AG04450 (cell line): ENCODE results near the gene MCM5. TPM values are rescaled to one million over a fixed set of nuclear protein-coding genes. Genes with fewer than 3 reads are reported as not detected.

ENCODE experiments used
- CTCF ChIA-PET: fragments of 300-600, 350-600 bp; formaldehyde crosslinking; extraction: SDS; loops from one replicate; lab custom pipeline; 2022; ENCODE audit warnings: antibody characterized with exemption, inconsistent platforms; lab: Charles Lee
- POLR2A ChIA-PET: fragments of 350-600 bp; formaldehyde crosslinking; extraction: SDS; loops from one replicate; lab custom pipeline; 2021; ENCODE audit warnings: antibody characterized with exemption, inconsistent platforms; lab: Yijun Ruan, JAX
- DNase-seq: peaks from one replicate; pipeline ENCODE4 v3.0.0-alpha.2; 2011; ENCODE audit warnings: low read depth, low spot score
- H3K27ac ChIP-seq: one replicate; pipeline ENCODE4 v1.5.1; 2012; ENCODE audit warnings: low read depth, low read length, control low read depth
- H3K27me3 ChIP-seq: one replicate; pipeline ENCODE4 v1.6.0; 2012; ENCODE audit warnings: low read length; ENCODE audit not compliant: control insufficient read depth, insufficient read depth
- H3K4me3 ChIP-seq: 2 replicates; pipeline ENCODE4 v1.5.1; 2011; ENCODE audit warnings: mild to moderate bottlenecking, low read depth, low read length, control low read depth
- H3K9me3 ChIP-seq: 2 replicates; pipeline ENCODE4 v1.5.1; 2012; ENCODE audit warnings: low read length; ENCODE audit not compliant: control insufficient read depth, insufficient read depth
- polyA plus RNA-seq: library from polyadenylated mRNA; depleted of rRNA; stranded (reverse); fragments of >200 nt; gene quantifications from 2 replicates; pipeline ENCODE4 v1.2.3, GENCODE V29; 2011
- TF ChIP-seq, protein P1 (sequence below): IDR thresholded peaks from 2 replicates; pipeline ENCODE4 v1.5.1; 2011; ENCODE audit warnings: low read depth, low read length, control low read depth, inconsistent platforms

MCM5 gene
- polyA plus RNA-seq, 1 experiment: 12.0 TPM

DNA sequence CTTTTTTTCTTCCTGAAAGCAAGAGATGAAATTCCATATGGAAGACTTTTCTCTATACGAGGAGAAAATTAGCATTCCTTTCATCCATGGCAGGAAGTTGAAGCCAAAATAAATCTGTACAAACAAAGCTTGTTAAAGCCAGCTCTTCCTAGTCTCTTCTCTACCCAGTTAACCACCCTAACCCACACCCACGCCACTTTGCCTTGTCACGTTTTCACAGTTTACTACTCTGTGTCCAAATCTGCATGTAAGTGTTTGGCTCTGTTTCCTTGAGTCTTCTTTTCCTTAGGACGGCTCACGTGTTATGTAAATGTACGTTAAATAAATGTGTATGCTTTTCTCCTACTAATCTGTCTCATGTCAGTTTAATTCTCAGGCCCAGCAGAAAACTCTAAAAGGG lies 26.2 kb upstream of the MCM5 start:
- TF ChIP-seq, protein P1, sequence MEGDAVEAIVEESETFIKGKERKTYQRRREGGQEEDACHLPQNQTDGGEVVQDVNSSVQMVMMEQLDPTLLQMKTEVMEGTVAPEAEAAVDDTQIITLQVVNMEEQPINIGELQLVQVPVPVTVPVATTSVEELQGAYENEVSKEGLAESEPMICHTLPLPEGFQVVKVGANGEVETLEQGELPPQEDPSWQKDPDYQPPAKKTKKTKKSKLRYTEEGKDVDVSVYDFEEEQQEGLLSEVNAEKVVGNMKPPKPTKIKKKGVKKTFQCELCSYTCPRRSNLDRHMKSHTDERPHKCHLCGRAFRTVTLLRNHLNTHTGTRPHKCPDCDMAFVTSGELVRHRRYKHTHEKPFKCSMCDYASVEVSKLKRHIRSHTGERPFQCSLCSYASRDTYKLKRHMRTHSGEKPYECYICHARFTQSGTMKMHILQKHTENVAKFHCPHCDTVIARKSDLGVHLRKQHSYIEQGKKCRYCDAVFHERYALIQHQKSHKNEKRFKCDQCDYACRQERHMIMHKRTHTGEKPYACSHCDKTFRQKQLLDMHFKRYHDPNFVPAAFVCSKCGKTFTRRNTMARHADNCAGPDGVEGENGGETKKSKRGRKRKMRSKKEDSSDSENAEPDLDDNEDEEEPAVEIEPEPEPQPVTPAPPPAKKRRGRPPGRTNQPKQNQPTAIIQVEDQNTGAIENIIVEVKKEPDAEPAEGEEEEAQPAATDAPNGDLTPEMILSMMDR: no peak
- Histone ChIP-seq H3K9me3 (no peaks in the 10 kb centered on the region; the same call in 1 of the 2 replicates), H3K4me3 (no peak overlapping the region), H3K27ac (no peak overlapping the region), H3K27me3 (no peaks in the 10 kb centered on the region)
- POLR2A ChIA-PET: interaction anchor here (1.4 kb wide), 1 partner anchor 23 kb away, joined by 4 read pairs; no protein-coding TSS in a partner anchor
- CTCF ChIA-PET: no interaction called here
- no peak for DNase-seq

DNA sequence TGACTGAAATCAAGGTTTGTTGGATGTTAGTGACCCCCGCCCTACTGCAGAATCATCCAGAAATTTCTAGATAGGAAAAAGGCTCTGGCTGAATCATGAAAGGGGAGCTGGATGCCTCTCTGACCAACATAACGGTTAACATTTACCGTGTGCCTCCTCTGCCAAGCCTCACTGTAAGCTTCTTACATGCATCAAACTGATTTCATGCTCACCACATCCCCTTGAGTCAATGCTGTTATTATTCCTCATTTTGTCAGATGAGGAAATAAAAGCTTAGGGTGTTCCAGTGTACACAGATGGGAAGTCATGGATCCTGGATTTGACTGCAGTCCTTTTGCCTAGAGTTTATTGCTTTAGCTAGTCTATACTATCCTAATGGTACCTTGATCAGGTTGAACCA lies 24.9 kb upstream of the MCM5 start:
- Histone ChIP-seq H3K4me3 (no peak overlapping the region), H3K27ac (no peak overlapping the region), H3K27me3 (no peaks in the 10 kb centered on the region), H3K9me3 (no peaks in the 10 kb centered on the region; the same call in 1 of the 2 replicates)
- ChIA-PET CTCF (interaction anchor here (1.1 kb wide), 1 partner anchor 691 kb away, joined by 3 read pairs; no protein-coding TSS in a partner anchor), POLR2A (interaction anchor here (0.6 kb wide), 1 partner anchor 18 kb away, joined by 6 read pairs; no protein-coding TSS in a partner anchor)
- TF ChIP-seq, protein P1: no peak
- no peak for DNase-seq

DNA sequence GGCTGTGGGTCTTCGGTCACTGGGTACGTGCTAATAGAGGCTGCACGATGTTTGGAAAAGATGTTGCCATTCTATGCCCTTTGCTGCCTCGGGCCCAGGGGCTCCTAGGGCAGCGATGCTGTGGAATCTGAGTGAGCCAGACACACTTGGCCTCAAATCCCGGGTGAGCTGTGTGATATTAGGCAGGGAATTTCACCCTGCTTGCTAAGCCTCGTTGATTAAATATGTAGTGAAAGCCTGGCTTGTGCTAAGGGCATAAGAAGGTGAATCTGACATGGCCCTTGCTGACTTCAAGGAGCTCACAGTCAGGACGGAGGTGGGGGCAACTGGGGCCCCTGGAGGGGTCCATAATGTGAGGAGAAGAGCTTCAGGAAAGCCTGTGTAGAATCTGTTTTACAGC lies 24.4 kb upstream of the MCM5 start:
- ChIA-PET CTCF (interaction anchor here (1.1 kb wide), 1 partner anchor 691 kb away, joined by 3 read pairs; no protein-coding TSS in a partner anchor), POLR2A (interaction anchor here (0.6 kb wide), 1 partner anchor 17 kb away, joined by 6 read pairs; no protein-coding TSS in a partner anchor)
- Histone ChIP-seq H3K9me3 (no peaks in the 10 kb centered on the region; the same call in 1 of the 2 replicates), H3K4me3 (no peak overlapping the region), H3K27ac (no peak overlapping the region), H3K27me3 (no peaks in the 10 kb centered on the region)
- TF ChIP-seq, protein P1: no peak
- no peak for DNase-seq

DNA sequence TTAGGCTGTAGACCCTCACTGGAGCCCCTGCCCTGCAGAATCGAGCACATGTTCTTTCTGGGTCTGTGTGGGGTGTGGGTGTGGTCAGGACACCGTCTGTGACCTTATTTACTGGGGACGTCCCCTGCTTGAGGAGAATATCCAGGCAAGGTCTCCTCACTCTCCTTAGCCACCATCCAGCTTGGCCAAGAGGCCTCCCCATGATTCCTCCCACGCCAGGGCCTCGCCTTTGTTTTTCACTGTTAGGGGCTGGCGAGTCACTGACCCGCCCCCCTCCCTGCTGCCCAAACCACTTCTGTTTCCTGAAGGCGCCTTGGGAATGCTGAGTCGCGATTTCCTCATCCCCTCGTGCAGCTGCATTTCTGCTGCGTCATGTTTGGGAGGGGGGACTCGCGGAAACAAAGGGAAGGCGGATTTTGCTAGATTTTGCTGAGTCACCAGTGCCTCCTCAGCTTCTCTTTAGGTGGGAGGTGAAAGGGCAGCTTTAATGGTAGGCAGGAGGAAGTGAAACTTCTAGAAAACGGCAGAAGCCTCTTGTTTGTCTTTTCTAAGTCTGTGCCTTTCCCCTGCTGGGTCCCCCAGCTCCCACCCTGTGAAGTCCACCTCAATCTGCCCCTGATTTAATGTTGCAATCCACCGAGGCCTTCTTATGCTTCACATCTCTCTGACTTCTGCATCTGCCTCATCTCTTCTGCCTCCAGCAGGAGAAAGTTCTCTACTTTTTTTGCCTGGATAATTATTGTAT lies 23.0 kb upstream of the MCM5 start:
- no peaks in the 10 kb centered on the region for H3K27me3 ChIP-seq
- H3K4me3 ChIP-seq: no peak overlapping the region
- POLR2A ChIA-PET: interaction anchor here (0.7 to 0.9 kb wide), 2 partner anchors 19 to 26 kb away, joined by 3 to 4 read pairs; no protein-coding TSS in a partner anchor
- CTCF ChIA-PET: no interaction called here
- TF ChIP-seq, protein P1: no peak
- H3K27ac ChIP-seq: peak overlapping the region; percentile 94
- H3K9me3 ChIP-seq: no peaks in the 10 kb centered on the region; the same call in 1 of the 2 replicates
- peak; percentile 97 for DNase-seq

DNA sequence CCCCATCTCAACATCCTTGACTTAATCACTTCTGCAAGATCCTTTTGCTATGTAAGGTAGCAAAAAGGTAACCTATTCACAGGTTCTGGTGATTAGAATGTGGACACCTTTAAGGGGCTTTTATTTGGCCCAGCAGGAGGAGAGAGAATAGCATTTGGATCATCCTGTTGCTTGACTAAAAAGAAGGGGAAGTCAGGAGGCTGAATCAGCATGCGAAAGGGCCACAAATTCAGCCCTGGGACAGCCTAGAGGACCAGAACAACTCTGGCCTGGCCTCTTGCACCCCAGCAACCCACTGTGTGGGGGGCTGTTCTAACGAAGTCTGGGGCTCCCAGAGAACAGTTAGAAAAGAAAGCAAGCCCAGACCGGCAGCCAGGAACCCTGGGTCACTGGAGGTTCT lies 22.2 kb upstream of the MCM5 start:
- Histone ChIP-seq H3K27ac (no peak overlapping the region), H3K9me3 (no peaks in the 10 kb centered on the region), H3K27me3 (no peaks in the 10 kb centered on the region), H3K4me3 (no peak overlapping the region)
- POLR2A ChIA-PET: no interaction called here
- CTCF ChIA-PET: no interaction called here
- DNase-seq: no peak
- TF ChIP-seq, protein P1: no peak
